ENCODE measurements around the gene NUDT16L1. TPM values are rescaled to one million over a fixed set of nuclear protein-coding genes. Genes with fewer than 3 reads are reported as not detected.

Gene NUDT16L1
- total and polyA plus RNA-seq, 9 of the 15 experiments (the other 6 are each of a cell fraction or from before 2014, with no cell fraction given), result 1.4 to 37.6 (median 13.7) TPM

- TF ChIP-seq SREBF1 (IDR thresholded peaks at IDR 0.05; ENCODE audit: borderline replicate concordance, low read depth, low read length), result no peak
- TF ChIP-seq, protein P1, sequence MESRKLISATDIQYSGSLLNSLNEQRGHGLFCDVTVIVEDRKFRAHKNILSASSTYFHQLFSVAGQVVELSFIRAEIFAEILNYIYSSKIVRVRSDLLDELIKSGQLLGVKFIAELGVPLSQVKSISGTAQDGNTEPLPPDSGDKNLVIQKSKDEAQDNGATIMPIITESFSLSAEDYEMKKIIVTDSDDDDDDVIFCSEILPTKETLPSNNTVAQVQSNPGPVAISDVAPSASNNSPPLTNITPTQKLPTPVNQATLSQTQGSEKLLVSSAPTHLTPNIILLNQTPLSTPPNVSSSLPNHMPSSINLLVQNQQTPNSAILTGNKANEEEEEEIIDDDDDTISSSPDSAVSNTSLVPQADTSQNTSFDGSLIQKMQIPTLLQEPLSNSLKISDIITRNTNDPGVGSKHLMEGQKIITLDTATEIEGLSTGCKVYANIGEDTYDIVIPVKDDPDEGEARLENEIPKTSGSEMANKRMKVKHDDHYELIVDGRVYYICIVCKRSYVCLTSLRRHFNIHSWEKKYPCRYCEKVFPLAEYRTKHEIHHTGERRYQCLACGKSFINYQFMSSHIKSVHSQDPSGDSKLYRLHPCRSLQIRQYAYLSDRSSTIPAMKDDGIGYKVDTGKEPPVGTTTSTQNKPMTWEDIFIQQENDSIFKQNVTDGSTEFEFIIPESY (CRISPR knock-in tag; IDR thresholded peaks at IDR 0.05), result peak; percentile 38; the same call in 1 of the 2 replicates
- POLR2A ChIA-PET, result interaction anchor here (1.8 kb wide), 1 partner anchor 32 kb away, joined by 6 read pairs; no protein-coding TSS in a partner anchor
- intact Hi-C loops (cut with micrococcal nuclease) (no loop called here), in situ Hi-C loops (cut with MboI) (no loop called here)
- Histone ChIP-seq H3K9ac (ENCODE audit: insufficient read depth in 1 of 2, low read depth in 2 of 2, low read length in 2 of 2) (no peak overlapping the region), H3K4me2 (ENCODE audit: insufficient read depth, low read length) (no peak overlapping the region), H3K4me3 (no peak overlapping the region), H2AFZ (ENCODE audit: low read depth, low read length) (no peak overlapping the region), H3K4me1 (replicated peaks in 1 of 2; ENCODE audit: control insufficient read depth in 2 of 2, insufficient read depth in 2 of 2, low read length in 2 of 2) (peaks cover 0 to 15% of the 10 kb centered on the region in 2 experiments; a peak in 3 of 5 replicates), H3K27me3 (ENCODE audit: control insufficient read depth in 2 of 2, insufficient read depth in 2 of 2, low read length in 2 of 2) (no peaks in the 10 kb centered on the region), H3K79me2 (ENCODE audit: control insufficient read depth, insufficient read depth, low read length) (peaks cover 32% of the 10 kb centered on the region), H3K9me3 (replicated peaks; ENCODE audit: control insufficient read depth, insufficient read depth, low read depth, low read length) (no peaks in the 10 kb centered on the region), H3K36me3 (ENCODE audit: control insufficient read depth, insufficient read depth, low read length) (peaks cover 39% of the 10 kb centered on the region; the same call in 1 of the 3 replicates), H4K20me1 (replicated peaks; ENCODE audit: control insufficient read depth, insufficient read depth, low read length) (no peaks in the 10 kb centered on the region), H3K27ac (ENCODE audit: extremely low read depth, low read depth, low read length) (no peak overlapping the region; the same call in 2 of the 3 replicates), H3K9me1 (ENCODE audit: control insufficient read depth, insufficient read depth, low read length) (no peaks in the 10 kb centered on the region)
- no TSS peak for BruUV-seq (replicated peaks)
- WGBS (ENCODE audit: insufficient coverage, low coverage, missing lambda C conversion rate), result 98% methylated on average over 11 of the region's 13 CpGs
- CTCF ChIA-PET (ENCODE audit: low intra/inter-chr PET ratio), result no interaction called here
- DNase-seq (ENCODE audit: extremely low read depth in 1 of 4, low spot score in 3 of 4), result no peak
- no peak for ATAC-seq
- no peak for FAIRE-seq
Measured at GRCh38 chr16:4648917-4649316, 44.4 kb upstream of the NUDT16L1 start.
